ENCODE results near the gene WT1.

Gene WT1

DNA sequence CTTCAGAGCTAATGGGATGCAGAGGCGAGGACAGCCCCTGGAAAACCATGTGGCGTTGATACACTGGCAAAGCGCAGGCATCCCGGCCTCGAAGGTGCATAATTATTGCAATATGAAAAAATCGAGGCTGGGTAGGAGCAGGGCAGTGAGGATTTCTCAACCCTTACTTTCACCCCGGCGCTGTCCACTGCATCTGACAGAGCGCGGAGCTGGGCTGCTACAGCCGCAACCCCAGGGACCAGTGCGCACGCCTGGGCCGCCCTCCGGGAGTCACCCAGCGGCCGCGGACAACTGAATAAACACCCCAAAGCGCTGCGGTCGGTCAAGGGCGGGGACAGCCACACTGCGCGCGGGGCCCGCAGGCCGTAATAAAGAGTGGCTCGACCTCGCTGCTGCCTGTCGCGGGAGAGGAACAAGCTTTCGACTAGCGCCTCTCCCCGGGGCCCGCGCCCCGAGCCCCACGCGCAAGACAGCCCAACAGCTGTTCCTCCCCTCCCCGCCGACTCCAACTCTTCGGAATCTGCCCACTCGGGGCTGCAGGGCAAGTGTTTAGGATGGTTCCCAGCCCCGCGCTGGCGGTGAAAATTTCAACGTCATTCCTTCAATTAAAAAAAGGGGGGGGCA lies 3.6 kb upstream of the WT1 start:
- H3K4me3 ChIP-seq (ENCODE audit: low read depth, low read length): no peak overlapping the region
- TF ChIP-seq MYC (IDR thresholded peaks at IDR 0.05; ENCODE audit: low read depth, low read length) (no peak), POLR2A (IDR thresholded peaks at IDR 0.05; ENCODE audit: extremely low read depth, insufficient read length) (no peak)
- TF ChIP-seq, protein P1, sequence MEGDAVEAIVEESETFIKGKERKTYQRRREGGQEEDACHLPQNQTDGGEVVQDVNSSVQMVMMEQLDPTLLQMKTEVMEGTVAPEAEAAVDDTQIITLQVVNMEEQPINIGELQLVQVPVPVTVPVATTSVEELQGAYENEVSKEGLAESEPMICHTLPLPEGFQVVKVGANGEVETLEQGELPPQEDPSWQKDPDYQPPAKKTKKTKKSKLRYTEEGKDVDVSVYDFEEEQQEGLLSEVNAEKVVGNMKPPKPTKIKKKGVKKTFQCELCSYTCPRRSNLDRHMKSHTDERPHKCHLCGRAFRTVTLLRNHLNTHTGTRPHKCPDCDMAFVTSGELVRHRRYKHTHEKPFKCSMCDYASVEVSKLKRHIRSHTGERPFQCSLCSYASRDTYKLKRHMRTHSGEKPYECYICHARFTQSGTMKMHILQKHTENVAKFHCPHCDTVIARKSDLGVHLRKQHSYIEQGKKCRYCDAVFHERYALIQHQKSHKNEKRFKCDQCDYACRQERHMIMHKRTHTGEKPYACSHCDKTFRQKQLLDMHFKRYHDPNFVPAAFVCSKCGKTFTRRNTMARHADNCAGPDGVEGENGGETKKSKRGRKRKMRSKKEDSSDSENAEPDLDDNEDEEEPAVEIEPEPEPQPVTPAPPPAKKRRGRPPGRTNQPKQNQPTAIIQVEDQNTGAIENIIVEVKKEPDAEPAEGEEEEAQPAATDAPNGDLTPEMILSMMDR (IDR thresholded peaks at IDR 0.05; ENCODE audit: low read depth, low read length): no peak
- TF ChIP-seq, protein P2, sequence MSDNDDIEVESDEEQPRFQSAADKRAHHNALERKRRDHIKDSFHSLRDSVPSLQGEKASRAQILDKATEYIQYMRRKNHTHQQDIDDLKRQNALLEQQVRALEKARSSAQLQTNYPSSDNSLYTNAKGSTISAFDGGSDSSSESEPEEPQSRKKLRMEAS (IDR thresholded peaks at IDR 0.05; ENCODE audit: low read depth, low read length): no peak
- DNase-seq (ENCODE audit: low read depth): no peak

- no peak for DNase-seq (ENCODE audit: low read depth)
- TF ChIP-seq MYC (IDR thresholded peaks at IDR 0.05; ENCODE audit: low read depth, low read length): no peak
- TF ChIP-seq, protein P1 (IDR thresholded peaks at IDR 0.05; ENCODE audit: low read depth, low read length): no peak
- TF ChIP-seq, protein P2 (IDR thresholded peaks at IDR 0.05; ENCODE audit: low read depth, low read length): no peak
- TF ChIP-seq POLR2A (IDR thresholded peaks at IDR 0.05; ENCODE audit: extremely low read depth, insufficient read length): no peak
- peak overlapping the region; percentile 94 for H3K4me3 ChIP-seq (ENCODE audit: low read depth, low read length)
Measured at GRCh38 chr11:32438346-32438865, 3.1 kb upstream of the WT1 start.

DNA sequence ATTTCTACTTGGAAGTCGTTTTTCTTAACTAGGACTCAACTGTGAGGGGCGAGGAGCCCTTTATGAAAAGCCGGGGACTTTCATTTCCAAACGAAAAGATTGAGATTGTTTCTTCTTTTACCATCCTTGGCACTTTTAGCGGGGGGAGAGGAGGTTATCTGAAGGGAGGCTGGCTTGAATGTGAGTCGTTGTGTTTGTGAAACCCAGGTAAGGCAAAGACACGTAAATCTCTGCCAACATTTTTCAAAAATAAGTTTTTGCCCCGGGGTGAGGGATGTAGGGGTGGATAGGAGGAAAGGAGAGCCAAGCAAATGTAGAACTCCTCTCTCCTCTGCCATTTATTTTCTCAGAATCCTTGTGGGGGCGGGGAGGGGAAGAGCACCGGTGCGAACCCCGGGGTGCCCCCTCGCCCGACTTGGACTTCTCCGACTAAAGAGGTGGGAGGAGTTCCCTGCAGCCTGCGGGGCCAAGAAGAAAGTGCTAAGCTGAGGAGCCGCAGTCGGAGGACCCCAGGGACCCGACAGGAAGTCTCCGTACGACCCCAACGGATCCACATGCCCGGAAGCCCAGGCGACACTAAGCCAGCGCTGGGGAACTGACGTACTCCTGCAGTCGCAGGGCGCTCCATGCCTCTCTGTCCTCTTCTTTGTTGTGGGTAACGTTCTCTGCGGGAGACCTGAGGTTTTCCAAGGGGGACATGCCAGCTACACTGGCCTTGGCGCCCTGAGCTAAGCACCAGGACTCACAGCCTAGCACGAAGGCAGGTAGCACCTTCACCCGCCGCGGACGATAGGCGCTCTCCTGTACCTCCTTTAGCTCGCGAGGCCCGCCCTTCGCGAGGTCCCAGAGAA lies 2.4 kb upstream of the WT1 start:
- no peak for TF ChIP-seq MYC (IDR thresholded peaks at IDR 0.05; ENCODE audit: low read depth, low read length)
- TF ChIP-seq, protein P2 (IDR thresholded peaks at IDR 0.05; ENCODE audit: low read depth, low read length): no peak
- TF ChIP-seq, protein P1 (IDR thresholded peaks at IDR 0.05; ENCODE audit: low read depth, low read length): no peak
- no peak for TF ChIP-seq POLR2A (IDR thresholded peaks at IDR 0.05; ENCODE audit: extremely low read depth, insufficient read length)
- DNase-seq (ENCODE audit: low read depth): peak; percentile 70
- H3K4me3 ChIP-seq (ENCODE audit: low read depth, low read length): peak overlapping the region; percentile 94

GRCh38 chr11:32436751-32437494 lies 1.6 kb upstream of the WT1 start:
- TF ChIP-seq, protein P2 (IDR thresholded peaks at IDR 0.05; ENCODE audit: low read depth, low read length): no peak; the same call in 1 of the 2 replicates
- H3K4me3 ChIP-seq (ENCODE audit: low read depth, low read length): peak overlapping the region; percentile 94
- DNase-seq (ENCODE audit: low read depth): peak; percentile 57

DNA sequence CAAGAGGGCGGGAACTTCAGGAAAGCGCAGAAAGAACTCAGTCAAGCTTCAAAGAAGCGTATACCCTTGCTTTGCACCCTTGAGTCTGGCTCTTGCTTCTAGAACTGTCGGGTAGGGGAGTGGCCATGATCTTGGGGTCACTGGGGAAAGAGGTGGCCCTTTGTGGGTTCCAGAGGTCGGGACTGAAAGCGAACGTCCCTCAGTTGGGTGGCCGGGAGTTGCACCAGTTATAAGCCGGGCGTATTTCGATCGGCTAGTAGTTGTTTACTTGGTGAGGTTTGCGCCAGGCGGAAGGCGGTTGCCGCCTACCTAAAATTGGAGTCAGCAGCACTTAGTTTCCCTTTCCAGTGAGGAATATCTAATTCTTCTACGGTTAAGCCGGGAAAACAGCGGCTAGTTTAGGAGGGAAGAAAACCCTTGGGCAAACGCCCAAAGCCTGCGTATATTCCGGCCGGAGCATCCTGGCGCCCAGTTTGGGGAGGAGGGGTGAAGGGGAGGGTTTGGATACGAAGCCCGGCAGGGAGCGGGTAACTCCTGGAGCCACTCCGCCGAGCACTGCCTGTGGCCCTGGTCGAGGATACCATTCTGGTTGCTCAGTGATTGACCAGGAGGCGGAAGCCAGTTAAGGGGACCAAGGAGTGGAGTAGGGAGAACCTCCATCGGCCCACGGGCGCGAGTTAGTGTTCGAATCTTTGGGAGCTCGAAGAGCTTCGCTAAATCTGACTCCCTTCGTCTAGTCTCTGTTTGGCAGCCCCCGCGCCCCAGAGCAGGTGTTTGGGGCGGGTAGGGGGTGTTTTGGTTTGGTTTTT lies 807 bp upstream of the WT1 start:
- DNase-seq (ENCODE audit: low read depth): peak; percentile 53
- H3K4me3 ChIP-seq (ENCODE audit: low read depth, low read length): peak overlapping the region; percentile 94
- TF ChIP-seq, protein P2 (IDR thresholded peaks at IDR 0.05; ENCODE audit: low read depth, low read length): no peak
- TF ChIP-seq, protein P1 (IDR thresholded peaks at IDR 0.05; ENCODE audit: low read depth, low read length): no peak
- TF ChIP-seq POLR2A (IDR thresholded peaks at IDR 0.05; ENCODE audit: extremely low read depth, insufficient read length) (no peak), MYC (IDR thresholded peaks at IDR 0.05; ENCODE audit: low read depth, low read length) (no peak)

Data from NB4 (cell line).